ENCODE data around the gene TBCK. TPM values are rescaled to one million over a fixed set of nuclear protein-coding genes. Genes with fewer than 3 reads are reported as not detected.

TBCK gene
- total RNA-seq, 1 experiment from 2014 or later: 7.6 TPM

DNA sequence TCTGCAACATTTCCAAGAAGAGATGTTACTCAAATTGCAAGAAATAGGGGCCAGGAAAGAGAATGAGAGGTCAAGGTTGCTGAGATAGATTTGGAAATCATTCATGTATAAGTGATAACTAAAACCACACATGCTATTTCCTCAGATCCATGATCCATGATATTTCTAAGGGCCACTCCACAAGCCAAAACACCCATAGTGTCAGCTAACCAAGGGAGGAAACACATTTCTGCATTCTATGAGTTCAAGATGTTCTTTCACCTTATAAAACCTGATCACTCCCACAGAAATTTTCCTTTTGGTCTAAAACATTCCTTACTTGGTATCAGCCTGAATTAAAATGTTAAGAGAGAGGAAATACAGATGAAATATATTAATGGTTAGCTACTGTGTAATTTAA is 47.2 kb downstream of the TBCK start:
- H4K20me1 ChIP-seq (ENCODE audit: low read length): no peaks in the 10 kb centered on the region
- no peaks in the 10 kb centered on the region for H3K27me3 ChIP-seq (ENCODE audit: low read length)
- no peak overlapping the region for H3K4me3 ChIP-seq (ENCODE audit: low read length)
- no peak overlapping the region for H2AFZ ChIP-seq (ENCODE audit: low read length)
- H3K9ac ChIP-seq (ENCODE audit: low read length): no peak overlapping the region
- ChIA-PET POLR2A (ENCODE audit: unreplicated experiment) (no interaction called here), CTCF (no interaction called here)
- no peaks in the 10 kb centered on the region for H3K36me3 ChIP-seq (ENCODE audit: low read depth, low read length)
- no peaks in the 10 kb centered on the region for H3K79me2 ChIP-seq (ENCODE audit: low read length)
- H3K4me2 ChIP-seq (ENCODE audit: low read length): no peak overlapping the region
- no peaks in the 10 kb centered on the region for H3K9me3 ChIP-seq (ENCODE audit: low read length)
- no peak overlapping the region for H3K27ac ChIP-seq (ENCODE audit: low read length)
- no peaks in the 10 kb centered on the region for H3K9me2 ChIP-seq (replicated peaks; ENCODE audit: low read length)
- no peak for TF ChIP-seq EZH2 (IDR thresholded peaks at IDR 0.05; ENCODE audit: low read length, unreplicated experiment)
- TF ChIP-seq EZH2phosphoT487 (IDR thresholded peaks at IDR 0.05; ENCODE audit: borderline replicate concordance, low read length): no peak
- TF ChIP-seq, protein P1, sequence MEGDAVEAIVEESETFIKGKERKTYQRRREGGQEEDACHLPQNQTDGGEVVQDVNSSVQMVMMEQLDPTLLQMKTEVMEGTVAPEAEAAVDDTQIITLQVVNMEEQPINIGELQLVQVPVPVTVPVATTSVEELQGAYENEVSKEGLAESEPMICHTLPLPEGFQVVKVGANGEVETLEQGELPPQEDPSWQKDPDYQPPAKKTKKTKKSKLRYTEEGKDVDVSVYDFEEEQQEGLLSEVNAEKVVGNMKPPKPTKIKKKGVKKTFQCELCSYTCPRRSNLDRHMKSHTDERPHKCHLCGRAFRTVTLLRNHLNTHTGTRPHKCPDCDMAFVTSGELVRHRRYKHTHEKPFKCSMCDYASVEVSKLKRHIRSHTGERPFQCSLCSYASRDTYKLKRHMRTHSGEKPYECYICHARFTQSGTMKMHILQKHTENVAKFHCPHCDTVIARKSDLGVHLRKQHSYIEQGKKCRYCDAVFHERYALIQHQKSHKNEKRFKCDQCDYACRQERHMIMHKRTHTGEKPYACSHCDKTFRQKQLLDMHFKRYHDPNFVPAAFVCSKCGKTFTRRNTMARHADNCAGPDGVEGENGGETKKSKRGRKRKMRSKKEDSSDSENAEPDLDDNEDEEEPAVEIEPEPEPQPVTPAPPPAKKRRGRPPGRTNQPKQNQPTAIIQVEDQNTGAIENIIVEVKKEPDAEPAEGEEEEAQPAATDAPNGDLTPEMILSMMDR (conservative IDR thresholded peaks at IDR 0.05; ENCODE audit: low read depth, low read length): no peak
- H3F3A ChIP-seq (ENCODE audit: low read length, unreplicated experiment): no peaks in the 10 kb centered on the region
- DNase-seq: no peak
- H3K4me1 ChIP-seq (ENCODE audit: insufficient read depth, low read length): no peaks in the 10 kb centered on the region
- ATAC-seq: no peak
- intact Hi-C loops (cut with micrococcal nuclease): loop anchor here (5.0 kb wide), 2 partner anchors 49 to 99 kb away; partner anchors contain the start of genes AIMP1, GIMD1 and TBCK
- no TSS peak for BruUV-seq (replicated peaks)

DNA sequence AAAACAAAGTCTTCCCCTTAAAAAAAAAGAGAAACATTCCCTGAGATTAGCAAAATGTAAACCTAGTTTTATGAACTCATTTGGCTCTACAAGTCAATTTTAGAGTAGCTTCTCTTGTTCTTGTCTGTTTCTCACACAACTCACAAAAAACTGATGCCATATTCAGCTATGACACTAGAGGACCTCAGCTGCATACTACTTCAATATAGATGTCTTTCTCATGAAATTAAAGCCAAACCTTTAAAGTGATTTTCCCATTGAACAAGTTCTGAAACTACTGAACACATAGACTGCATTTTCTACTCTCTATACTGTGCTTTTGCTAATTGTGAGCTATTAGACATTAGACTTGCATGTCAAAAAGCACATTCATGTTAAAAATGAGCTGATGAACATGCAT is 49.8 kb downstream of the TBCK start:
- Histone ChIP-seq H3K4me2 (ENCODE audit: low read length) (no peak overlapping the region), H3K27me3 (ENCODE audit: low read length) (no peaks in the 10 kb centered on the region), H3F3A (ENCODE audit: low read length, unreplicated experiment) (no peaks in the 10 kb centered on the region), H3K9ac (ENCODE audit: low read length) (no peak overlapping the region), H3K79me2 (ENCODE audit: low read length) (no peaks in the 10 kb centered on the region), H4K20me1 (ENCODE audit: low read length) (no peaks in the 10 kb centered on the region), H3K4me1 (ENCODE audit: insufficient read depth, low read length) (no peaks in the 10 kb centered on the region), H2AFZ (ENCODE audit: low read length) (no peak overlapping the region), H3K9me2 (replicated peaks; ENCODE audit: low read length) (no peaks in the 10 kb centered on the region), H3K4me3 (ENCODE audit: low read length) (no peak overlapping the region), H3K27ac (ENCODE audit: low read length) (no peak overlapping the region), H3K36me3 (ENCODE audit: low read depth, low read length) (no peaks in the 10 kb centered on the region), H3K9me3 (ENCODE audit: low read length) (no peaks in the 10 kb centered on the region)
- DNase-seq (peak; percentile 55), ATAC-seq (peak; percentile 38; the same call in 1 of the 2 replicates)
- POLR2A ChIA-PET (ENCODE audit: unreplicated experiment): interaction anchor here (0.6 kb wide), 1 partner anchor 50 kb away, joined by 3 read pairs; the partner anchor contains the start of gene TBCK
- TF ChIP-seq EZH2 (IDR thresholded peaks at IDR 0.05; ENCODE audit: low read length, unreplicated experiment): no peak
- TF ChIP-seq, protein P1 (conservative IDR thresholded peaks at IDR 0.05; ENCODE audit: low read depth, low read length): peak; percentile 80
- CTCF ChIA-PET: interaction anchor here (0.5 to 0.6 kb wide), 2 partner anchors 22 to 28 kb away, joined by 3 read pairs; no protein-coding TSS in a partner anchor
- BruUV-seq (replicated peaks): no TSS peak
- intact Hi-C loops (cut with micrococcal nuclease): loop anchor here (2.0 to 5.0 kb wide), 5 partner anchors 51 to 633 kb away; partner anchors contain the start of genes AIMP1, GIMD1 and TBCK

DNA sequence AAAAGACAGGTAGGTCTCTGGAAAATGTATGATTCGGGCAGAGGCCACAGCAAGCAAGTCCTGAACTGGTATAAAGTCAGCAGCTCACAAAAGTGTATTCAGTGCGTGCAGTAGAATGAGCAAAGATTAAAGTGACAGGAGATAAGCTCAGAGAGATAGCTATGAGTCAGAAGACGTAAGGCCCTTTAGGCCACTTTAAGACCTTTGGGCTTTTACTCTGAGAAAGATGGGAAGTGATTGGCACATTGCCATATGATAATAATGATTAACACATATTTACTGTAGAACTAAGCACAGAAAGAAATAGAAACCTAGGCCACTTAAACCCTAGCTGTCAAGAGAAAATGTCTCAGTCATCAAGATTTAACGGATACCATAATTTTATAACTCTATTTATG is 51.7 kb downstream of the TBCK start:
- ATAC-seq (no peak), DNase-seq (no peak)
- Histone ChIP-seq H3K4me3 (ENCODE audit: low read length) (no peak overlapping the region), H4K20me1 (ENCODE audit: low read length) (no peaks in the 10 kb centered on the region), H3K36me3 (ENCODE audit: low read depth, low read length) (no peaks in the 10 kb centered on the region), H3K27me3 (ENCODE audit: low read length) (no peaks in the 10 kb centered on the region), H3K4me1 (ENCODE audit: insufficient read depth, low read length) (no peaks in the 10 kb centered on the region), H3K27ac (ENCODE audit: low read length) (no peak overlapping the region), H3K9ac (ENCODE audit: low read length) (no peak overlapping the region), H3K9me3 (ENCODE audit: low read length) (no peaks in the 10 kb centered on the region), H3K79me2 (ENCODE audit: low read length) (no peaks in the 10 kb centered on the region), H3F3A (ENCODE audit: low read length, unreplicated experiment) (no peaks in the 10 kb centered on the region), H2AFZ (ENCODE audit: low read length) (no peak overlapping the region), H3K4me2 (ENCODE audit: low read length) (no peak overlapping the region), H3K9me2 (replicated peaks; ENCODE audit: low read length) (no peaks in the 10 kb centered on the region)
- CTCF ChIA-PET: no interaction called here
- TF ChIP-seq EZH2phosphoT487 (IDR thresholded peaks at IDR 0.05; ENCODE audit: borderline replicate concordance, low read length) (no peak), EZH2 (IDR thresholded peaks at IDR 0.05; ENCODE audit: low read length, unreplicated experiment) (no peak)
- TF ChIP-seq, protein P1 (conservative IDR thresholded peaks at IDR 0.05; ENCODE audit: low read depth, low read length): no peak
- BruUV-seq (replicated peaks): no TSS peak
- intact Hi-C loops (cut with micrococcal nuclease): no loop called here
- POLR2A ChIA-PET (ENCODE audit: unreplicated experiment): no interaction called here

Measured in PC-3 (cell line).